DMS 273 treated with DMSO at 0.1 percent for 48 hours (cell line): ENCODE data around the gene ZBTB16.

Experiments
- DNase-seq: peaks from one replicate; lab custom pipeline; 2025; lab: John Stamatoyannopoulos, UW

ZBTB16 gene

GRCh38 chr11:114243461-114244372 is 184.2 kb downstream of the ZBTB16 start:
- no peak for DNase-seq

DNA sequence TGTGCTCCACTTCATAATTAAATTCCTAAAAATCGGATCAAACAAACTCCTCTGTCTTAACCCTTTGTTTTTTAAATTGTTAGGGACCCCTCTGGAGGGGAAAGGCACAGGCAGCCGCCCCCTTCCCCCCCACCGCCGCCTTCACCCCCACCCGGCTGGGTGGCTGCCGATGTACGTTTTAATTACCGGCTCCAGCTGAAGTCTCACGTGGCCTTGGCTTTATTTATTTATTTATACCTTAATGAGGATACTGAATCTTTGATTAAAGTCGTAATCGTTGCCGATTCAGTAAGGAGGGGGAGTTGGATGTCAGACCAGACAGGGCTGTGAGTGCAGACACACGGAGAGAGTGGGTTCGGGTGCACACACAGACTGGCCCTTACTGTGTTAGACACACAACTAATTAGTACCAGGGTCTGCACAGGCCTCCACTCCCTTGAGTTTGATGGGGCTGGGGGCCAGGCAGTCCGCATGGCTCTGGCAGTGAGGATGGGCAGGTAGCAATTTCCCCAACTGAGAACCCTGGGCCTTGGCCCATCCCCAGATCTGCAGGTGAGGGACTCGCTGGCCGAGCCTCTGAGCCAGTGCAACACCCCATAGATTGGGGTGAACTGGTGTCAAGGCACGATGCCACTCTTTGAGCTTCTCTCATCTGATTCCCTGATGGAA is 185.3 kb downstream of the ZBTB16 start:
- DNase-seq: no peak

GRCh38 chr11:114246321-114247069 is 187.0 kb downstream of the ZBTB16 start:
- DNase-seq: no peak

DNA sequence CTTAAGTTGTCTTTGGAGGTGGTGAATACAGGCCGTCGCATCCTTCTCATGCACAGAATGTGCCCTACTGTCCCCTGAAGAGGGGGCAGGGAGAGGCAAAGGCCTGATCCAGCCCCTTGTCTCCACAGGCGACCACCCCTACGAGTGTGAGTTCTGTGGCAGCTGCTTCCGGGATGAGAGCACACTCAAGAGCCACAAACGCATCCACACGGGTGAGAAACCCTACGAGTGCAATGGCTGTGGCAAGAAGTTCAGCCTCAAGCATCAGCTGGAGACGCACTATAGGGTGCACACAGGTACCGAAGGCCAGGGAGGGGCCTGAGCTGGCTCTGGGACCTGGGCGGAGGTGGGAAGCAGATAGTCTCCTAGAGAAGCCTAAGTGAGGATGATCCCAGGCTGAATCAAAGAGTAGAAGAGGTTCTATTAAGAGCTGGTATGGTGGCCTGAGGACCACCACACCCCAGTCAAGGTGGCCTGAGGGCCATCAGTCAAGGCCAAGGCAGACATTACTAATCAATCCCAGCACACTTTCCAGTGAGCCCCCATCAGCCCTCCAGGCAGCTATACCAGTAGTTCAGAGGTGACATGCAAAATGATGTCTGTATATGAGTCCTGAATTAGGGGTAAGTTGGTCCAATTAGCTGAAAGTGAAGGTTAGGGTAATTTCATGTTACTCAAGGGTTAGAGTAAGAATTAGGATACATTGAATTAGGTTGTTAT is 187.7 kb downstream of the ZBTB16 start:
- DNase-seq: no peak

DNA sequence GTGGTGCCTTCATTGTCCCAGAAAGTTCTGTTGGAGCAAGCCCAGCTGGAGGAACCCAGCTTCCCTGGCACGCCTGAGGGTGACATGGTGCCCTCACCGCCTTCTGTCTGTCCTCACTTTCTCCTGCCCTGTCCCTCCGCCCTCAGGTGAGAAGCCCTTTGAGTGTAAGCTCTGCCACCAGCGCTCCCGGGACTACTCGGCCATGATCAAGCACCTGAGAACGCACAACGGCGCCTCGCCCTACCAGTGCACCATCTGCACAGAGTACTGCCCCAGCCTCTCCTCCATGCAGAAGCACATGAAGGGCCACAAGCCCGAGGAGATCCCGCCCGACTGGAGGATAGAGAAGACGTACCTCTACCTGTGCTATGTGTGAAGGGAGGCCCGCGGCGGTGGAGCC is 190.7 kb downstream of the ZBTB16 start:
- no peak for DNase-seq

DNA sequence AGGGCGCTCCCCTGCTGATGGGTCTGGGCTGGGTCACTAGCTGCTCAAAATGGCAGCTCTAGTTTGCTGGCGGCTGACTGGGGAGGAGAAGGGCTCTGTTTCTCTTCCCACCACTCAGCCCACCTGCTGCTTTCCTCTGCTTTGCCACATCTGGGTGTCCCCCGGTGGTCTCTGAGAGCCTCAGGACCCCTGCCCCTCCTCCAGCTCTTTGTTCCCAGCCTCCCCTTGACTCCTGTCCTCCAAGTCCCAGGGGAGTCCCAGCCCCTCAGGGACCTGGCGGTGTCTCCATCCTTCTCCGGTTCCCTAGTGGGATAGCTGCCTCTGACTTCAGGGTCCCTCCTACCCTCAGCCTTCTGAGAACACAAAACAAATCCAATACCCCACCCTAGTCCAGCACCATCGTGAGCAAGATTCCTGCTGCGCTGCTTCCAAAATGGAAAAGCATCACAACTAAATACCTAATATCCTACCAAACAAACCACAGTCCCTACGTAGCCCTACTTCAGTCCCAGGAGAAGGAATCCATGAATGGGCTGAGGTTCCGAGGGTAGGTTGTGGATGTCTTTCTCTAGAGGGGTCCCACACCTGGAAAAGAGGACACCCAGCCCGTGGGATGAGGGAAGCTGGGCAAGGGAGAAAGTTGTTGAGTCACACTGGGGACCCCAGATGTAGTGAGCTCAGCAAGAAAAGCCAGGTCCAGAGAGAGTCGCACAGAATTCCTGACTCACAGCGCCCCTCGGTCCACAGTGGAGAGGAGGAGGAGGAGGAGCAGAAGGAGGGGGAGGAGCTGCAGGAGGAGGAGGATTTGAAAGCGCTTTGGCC is 191.7 kb downstream of the ZBTB16 start:
- no peak for DNase-seq

GRCh38 chr11:114251815-114252337 is 192.4 kb downstream of the ZBTB16 start:
- DNase-seq: no peak

DNA sequence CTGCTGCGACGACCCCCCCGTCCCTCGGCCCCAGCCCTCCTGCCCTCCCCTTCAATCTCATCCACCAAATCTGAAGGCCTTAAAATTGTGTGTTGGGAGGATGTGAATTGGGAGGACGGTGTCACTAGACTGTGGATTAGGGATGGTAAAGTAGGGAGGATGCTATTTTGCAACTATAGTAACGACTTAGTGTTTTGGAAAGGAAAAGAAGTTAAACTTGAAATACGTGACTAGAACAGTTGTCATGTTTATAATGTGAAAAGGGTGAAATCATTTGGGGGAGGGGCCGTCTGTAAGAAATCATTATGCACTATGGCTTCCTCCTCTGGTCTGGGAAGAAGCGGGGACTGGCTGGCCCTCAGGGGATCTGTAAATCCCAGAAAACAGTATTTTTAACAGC is 193.3 kb downstream of the ZBTB16 start:
- DNase-seq: no peak

DNA sequence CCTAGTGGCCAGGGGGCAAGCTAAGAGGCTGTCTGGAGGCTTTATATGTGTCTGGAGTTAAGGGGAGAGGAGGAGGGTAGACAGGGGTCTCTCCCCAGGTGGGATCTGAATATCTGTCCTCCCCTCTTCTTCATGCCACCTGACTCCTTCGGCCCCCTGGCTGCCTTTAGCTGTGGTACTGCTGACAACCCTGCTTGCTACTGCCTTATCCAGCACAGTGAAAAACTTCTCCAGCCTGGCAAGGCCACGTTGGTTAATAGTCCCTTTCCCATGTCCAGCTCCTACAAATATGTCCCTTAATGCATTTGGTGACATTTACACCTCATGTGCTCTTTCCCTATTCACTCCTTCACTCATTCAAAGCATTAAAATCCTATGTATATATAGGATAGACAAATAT is 194.3 kb downstream of the ZBTB16 start:
- DNase-seq: no peak

DNA sequence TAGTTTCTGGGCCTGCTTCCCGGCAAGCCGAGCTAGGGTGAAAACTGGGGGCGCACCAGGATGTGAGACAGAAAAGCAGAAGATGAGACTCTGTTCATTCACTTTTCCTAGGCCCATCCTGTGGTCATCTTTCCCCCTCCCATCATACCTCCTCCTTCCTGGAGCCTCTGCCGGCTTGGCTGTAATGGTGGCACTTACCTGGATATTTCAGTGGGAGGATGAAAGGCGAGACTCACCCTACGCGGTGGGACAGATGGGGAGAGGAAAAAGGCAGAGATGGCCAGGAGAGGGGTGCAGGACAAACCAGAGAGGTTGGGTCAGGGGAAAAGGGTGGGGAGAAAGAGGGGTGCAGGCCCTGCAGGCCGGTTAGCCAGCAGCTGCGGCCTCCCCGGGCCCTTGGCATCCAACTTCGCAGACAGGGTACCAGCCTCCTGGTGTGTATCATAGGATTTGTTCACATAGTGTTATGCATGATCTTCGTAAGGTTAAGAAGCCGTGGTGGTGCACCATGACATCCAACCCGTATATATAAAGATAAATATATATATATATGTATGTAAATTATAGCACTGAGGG is 195.1 kb downstream of the ZBTB16 start:
- DNase-seq: no peak

GRCh38 chr11:114255289-114255688 is 195.8 kb downstream of the ZBTB16 start:
- DNase-seq: no peak

DNA sequence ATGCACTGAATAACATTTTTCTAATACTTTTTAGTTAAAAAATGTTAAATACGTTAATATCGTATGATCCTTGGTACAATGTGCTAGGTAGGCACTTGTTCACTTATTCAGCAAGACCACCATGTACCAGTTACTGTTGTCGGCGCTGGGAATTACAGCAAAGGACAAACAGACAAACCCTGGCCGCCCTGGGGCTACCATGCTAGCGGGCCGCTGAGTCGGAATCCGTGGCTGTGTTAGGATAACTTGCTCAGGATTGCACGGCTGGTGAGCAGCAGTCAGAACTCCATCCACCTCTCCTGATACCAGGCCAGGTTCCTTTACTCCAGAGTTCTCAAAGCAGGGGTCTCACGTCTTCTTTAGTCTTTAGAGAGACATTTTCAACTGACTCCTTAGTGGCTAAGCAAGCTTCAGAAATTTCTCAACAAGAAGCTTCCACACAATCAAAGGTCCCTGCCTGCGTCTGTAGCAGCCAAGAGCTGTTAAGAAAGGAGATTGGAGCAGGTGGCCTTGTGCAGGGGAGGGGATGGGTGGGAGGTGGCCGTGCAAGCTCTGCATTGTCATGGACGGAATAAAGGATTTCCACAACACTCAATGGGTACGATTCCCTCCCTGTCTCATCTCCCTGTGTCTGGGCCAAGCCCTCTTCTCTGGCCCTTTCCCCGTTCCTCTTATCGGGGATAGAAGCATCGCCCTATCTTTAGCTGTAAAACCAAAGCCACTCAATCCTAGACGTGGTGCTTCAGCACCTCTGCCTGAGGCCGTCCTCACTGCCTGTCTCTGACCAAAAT is 196.9 kb downstream of the ZBTB16 start:
- DNase-seq: no peak

DNA sequence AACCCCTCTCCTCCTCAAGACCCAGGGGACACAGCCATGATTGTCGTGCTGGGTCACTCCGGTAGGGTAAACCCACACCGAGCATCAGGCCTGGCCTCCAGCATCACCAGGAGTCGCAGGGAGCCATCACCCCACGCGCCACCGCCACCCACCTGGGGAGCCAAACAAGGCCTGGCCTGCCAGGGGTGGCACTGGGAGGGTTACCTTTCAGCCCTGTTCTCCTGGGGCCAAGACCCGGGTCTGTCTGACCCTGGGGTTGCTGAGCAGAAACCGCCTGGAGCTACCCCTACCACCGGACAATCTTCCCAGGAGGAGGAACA is 197.4 kb downstream of the ZBTB16 start:
- DNase-seq: no peak

DNA sequence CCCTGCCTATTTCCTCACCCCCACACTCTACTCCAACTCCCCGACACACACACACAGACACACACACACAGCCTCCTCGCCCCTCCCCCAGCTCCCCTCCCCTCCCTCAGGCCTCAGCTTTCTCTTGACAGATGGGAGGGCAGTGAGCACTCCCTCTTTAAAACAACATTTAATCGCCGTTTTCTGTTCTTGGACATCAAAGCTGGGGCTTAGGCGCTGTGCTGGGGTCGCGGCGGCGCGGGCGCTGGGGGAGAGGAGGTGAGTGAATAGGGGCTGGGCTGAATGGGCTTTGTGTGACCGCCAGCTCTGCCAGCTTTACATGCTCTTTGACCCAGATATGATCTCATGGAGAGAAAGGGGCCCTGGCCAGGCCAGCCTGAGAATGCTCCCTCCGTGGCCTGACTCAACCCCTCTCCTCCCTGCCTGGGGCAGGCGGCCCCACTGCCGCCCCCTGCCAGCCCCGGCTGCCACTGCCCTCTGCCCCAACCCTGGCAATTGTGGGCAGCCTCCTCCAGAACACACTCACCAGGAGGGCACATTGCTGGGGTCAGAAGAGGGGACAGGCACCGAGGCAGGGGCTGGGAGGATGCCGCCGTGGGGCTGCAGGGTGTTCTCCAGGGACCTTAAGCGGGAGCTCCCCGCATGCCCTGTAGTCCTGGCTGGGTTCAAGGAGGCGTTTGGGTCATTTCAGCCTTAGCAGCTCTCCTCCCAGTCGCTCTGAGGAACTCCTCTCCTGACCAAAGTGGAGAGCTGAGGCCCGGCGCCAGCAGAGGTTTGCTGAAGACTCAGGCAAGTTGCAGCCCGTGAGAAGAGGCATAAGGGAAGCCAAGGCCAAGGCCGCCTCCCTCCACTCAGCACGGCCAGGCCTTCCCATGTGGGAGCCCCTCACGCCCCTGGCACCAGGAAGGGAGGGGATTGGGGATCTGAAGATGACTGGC is 198.4 kb downstream of the ZBTB16 start:
- no peak for DNase-seq

- no peak for DNase-seq
Observed at GRCh38 chr11:114258696-114259095, 199.2 kb downstream of the ZBTB16 start.

- no peak for DNase-seq
Observed at GRCh38 chr11:114259124-114259526, 199.6 kb downstream of the ZBTB16 start.

DNA sequence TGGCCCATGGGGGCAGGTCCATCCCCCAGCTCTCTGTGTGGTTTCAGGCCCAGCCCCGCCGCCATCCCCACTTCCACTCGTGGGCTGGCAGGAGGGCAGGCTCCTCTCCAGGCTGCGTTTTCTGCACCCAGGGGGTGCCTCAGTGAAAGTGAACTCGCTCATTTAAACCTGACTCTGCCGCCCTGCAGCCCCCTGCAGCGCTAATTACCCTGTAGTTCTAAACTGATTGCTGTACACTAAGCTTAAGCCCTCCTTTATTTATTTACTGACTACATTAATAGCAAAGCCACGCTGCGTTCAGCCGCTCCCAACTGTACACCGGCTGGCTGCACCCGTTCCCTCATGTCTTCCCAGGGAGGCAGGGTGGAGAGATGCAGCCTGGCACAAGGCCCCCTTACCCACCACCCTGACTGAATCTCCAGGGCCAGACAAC is 200.1 kb downstream of the ZBTB16 start:
- DNase-seq: no peak

DNA sequence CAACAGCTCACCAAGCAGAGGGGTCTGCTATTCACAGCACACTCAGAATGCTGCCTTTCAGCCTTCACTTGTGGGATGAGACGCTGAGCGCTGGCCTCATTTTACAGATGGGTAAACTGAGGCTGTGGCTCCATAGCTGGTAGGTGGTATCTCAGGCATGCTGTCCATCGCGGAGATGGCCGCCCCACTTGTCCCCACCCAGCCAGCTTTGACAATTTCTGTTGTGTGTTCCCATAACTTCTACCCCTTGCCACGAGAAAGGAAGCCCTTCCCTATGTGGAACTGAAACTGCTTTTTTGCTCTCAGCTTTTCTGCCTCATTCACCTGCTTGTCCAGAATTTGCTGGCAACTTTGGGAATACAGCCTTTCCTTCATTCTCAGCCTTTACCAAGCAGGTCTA is 200.6 kb downstream of the ZBTB16 start:
- DNase-seq: no peak

DNA sequence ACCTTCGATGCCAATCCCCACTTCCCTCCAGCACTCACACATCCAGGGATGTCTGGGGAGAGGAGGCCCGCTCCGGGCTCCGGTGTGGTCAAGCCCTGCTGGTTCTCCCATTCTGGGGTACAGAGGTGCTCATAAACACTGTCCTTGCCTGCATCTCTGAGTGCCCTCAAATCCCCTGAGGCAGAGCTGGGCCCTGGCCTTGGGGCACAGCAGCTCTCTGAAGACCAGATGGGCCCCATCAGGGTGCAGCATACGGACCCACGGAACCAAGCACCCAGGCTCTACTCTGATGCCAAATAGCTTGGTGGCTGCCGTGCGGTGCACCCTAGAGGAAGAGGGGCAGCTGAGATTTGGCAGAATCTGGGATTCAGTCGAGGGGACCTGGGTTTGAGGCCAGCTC is 201.0 kb downstream of the ZBTB16 start:
- DNase-seq: no peak
